Measurements from ENCODE around the gene PKN3.
"Not testable (repeated sequence)": the region's sequence is repeated elsewhere in the genome, so short reads cannot be mapped to it uniquely, and the experiment has no call there.

The PKN3 gene

DNA sequence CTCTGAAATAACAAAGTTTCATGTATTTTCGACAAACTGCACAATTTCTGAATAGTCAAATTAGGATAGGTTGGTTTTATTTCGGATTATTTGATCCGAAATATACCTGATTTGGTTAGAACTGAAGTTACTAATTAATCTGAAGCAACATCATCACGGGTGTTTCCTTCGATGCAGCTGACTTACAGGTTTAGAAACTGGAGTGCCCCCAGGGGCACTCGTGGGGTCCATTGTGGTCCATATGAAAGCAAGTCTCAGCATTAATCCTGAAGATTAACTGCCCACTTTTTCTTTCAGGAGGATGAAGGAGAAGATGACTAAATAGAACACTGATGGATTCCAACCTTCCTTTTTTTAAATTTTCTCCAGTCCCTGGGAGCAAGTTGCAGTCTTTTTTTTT is 8.0 kb upstream of the PKN3 start:
- no peak for DNase-seq

GRCh38 chr9:128696923-128697707 is 5.2 kb upstream of the PKN3 start:
- DNase-seq = no peak

DNA sequence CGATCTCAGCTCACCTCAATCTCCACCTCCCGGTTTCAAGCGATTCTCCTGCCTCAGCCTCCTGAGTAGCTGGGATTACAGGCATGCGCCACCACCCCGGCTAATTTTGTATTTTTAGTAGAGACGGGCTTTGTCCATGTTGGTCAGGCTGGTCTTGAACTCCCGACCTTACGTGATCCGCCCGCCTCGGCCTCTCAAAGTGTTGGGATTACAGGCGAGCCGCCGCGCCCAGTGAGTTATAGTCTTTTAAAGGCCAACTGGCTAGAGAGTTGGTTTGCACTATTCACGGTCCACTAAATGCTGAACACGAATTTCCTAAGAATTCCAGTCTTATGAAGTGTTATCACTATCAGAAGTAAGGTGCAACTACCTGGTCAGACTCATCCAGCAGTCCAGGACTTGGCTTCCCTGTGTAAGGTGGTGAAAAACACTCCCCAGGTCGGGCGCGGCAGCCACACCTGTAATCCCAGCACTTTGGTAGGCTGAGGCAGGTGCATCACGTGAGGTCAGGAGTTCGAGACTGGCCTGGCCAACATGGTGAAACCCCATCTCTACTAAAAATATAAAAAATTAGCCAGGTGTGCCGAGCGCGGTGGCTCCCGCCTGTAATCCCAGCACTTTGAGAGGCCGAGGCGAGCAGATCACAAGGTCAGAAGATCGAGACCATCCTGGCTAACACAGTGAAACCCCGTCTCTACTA is 3.1 kb upstream of the PKN3 start:
- not testable (repeated sequence) for DNase-seq

DNA sequence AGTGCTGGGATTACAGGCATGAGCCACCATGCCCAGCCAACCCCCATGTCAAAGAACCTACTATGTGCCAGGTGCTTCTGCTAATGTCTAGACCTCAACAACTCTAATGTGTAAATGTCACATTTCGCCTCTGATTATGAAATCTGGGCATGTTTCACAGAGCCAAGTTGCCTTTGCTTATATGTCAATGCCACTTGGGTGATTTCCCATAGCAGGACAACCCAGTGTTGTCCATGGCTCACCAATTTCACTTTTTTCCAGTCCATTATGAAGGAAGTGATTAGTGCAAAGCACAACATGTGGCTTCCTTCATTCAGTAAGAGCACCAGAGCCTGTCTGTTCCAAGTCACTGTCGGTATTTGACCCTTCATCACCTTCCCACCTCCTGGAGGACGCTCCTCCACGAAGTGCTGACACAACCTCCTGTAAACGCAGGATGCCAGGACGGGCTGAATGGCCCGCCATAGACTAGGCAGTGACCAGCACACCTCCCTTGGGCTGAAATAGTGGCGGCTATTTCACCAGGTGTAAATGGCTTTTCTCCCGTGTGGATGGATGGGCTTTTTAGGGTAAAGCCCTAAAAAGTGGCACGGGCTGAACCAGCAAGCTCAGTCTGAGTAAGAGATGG is 962 bp upstream of the PKN3 start:
- DNase-seq = no peak

DNA sequence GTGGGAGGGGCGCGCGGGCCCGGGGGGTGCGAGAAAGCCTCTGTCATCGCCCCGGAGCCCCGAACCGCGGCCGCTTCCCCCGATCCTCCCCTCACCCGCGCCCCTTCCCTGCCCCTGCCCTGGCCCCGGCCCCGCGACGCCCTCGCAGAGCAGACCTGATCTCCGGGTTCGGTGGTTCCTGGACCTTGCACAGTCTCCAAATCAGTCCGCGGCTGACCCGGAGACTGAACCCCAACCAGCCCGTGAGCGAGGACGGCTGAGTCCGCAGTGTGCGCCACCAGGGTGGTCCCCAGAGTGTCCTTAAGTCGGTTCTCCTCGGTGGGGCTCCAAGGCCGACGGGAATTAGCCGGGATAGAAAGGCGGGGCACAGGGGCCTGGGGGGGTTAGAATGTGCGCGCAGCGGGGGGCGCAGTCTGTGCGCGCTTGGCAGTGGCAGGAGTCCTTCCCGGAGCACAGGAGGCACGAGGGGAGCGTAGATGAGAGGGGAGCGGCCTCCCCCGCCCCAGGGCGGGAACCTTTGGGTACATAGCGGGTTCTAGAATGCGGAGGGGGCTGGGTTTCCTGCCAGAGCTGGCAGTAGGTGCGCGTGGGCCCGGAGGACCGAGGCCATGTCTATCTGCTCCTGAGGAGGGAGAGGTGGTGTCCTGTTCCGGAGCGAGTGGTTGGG is 779 bp downstream of the PKN3 start:
- DNase-seq = peak; percentile 16

DNA sequence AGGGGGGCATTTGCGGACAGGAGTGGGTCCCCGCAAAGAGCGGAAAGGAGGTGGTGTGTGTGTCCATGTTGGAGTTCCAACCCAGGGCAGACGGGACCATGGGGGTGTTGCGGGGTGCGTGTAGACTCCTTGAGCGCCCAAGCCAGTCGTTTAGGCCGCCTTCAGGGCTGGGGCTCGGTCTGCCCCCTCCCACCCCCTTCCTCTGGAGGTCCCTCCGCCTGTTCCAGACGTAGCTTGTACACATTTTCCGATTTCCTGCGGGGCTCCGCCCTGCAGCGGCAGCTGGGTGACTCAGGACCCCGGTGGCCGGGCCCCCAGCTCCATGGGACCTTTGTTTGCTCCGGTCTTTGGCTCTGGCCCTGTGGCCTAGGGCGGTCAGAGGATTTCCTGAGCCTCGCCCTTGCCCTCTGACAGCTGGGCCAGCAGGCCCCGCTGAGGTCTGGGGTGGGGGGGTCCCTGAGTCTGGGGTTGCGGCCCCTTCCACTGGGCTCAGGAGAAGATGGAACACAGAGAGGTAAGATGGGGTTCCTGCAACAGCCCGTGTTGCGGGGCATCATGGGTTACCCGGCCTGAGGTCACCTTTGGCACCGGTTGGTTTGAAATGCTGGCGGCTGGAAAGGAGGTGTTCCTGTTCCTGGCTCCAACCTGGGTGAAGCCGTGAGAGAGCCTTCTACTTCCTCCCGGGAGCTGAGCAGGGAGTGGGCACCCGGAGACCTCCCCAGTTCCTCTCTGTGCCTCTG is 1.5 kb downstream of the PKN3 start:
- DNase-seq = no peak

- DNase-seq = no peak
Measured at GRCh38 chr9:128704356-128704670, 2.0 kb downstream of the PKN3 start.

GRCh38 chr9:128705051-128705965 is 3.0 kb downstream of the PKN3 start:
- no peak for DNase-seq

- no peak for DNase-seq
Measured at GRCh38 chr9:128706045-128706444, 3.7 kb downstream of the PKN3 start.

- no peak for DNase-seq
Measured at GRCh38 chr9:128706671-128707381, 4.5 kb downstream of the PKN3 start.

DNA sequence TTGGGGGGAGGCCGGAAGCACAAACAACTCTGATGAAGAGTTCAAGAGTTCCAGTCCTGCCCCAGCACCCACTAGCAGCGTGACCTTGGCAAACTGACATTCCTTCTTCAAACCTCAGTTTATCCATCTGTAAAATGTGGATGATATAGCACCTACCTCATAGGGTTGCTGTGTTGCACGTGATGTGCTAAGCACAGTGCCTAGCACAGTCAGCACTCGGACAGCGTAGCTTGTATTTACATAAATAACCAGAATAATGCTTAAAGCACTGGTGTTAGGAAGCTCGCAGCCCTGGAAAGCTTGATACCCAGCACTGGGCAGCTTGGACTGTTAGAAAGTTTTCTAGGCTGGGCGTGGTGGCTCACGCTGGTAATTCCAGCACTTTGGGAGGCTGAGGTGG is 5.1 kb downstream of the PKN3 start:
- DNase-seq = no peak

GRCh38 chr9:128712451-128713410 is 10.4 kb downstream of the PKN3 start:
- DNase-seq = no peak

DNA sequence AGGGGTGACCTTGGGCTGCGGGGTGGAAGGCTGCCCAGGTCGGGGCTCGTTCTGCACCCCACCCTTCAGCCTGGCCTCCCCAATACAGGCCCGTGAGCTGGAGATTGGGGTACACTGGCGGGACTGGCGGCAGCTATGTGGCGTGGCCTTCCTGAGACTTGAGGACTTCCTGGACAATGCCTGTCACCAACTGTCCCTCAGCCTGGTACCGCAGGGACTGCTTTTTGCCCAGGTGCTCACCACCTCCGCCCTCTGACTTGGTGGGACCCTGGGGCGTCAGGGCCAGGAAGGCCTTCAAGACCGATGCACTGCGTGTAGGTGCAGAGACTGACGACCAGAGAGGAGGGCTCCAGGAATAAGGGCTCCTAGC is 11.1 kb downstream of the PKN3 start:
- DNase-seq = no peak

- no peak for DNase-seq
Measured at GRCh38 chr9:128713941-128714573, 11.8 kb downstream of the PKN3 start.

DNA sequence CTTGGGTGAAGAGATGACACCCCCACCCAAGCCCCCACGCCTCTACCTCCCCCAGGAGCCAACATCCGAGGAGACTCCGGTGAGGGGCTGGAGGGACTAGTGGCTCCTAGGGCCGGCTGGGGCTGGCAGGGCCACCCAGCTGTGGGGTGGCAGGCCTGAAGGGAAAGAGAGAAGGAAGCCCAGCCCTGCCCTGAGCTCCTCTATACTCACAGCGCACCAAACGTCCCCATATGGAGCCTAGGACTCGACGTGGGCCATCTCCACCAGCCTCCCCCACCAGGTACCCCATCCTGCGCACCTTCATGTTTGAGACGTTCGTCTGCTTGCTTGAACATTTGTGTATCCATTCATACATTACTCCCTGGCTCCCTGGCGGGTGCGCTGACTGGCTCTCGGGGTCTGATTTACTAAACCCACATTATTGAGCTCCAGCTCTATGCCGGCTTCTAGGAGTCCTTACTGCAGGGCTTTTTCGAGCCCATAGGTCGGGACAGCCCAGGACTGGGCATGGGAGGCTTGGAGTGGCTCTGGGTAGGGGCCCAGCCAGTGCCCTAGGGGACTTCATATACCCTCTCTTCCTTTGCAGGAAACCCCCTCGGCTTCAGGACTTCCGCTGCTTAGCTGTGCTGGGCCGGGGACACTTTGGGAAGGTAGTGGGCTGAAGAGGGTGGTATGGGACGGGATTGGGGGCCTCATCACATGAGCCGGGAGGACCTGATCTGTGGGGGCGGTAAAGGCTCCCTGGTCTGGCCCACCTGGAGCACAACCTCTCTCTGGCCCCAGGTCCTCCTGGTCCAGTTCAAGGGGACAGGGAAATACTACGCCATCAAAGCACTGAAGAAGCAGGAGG is 12.5 kb downstream of the PKN3 start:
- DNase-seq = no peak

DNA sequence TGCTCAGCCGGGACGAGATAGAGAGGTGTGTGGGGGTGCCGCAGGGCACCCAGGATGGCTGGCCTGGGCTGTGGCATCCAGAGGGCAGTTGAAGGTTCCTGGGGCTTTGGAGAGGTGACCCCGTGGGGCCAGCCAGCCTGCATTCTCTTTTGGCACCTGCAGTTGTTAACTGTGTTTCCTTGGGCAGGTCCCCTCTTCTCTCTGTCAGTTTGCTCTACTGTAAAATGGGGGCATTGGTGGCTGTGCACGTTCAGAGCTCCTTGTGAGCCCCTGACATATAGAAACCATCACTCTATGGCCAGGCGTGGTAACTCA is 13.1 kb downstream of the PKN3 start:
- no peak for DNase-seq

DNA sequence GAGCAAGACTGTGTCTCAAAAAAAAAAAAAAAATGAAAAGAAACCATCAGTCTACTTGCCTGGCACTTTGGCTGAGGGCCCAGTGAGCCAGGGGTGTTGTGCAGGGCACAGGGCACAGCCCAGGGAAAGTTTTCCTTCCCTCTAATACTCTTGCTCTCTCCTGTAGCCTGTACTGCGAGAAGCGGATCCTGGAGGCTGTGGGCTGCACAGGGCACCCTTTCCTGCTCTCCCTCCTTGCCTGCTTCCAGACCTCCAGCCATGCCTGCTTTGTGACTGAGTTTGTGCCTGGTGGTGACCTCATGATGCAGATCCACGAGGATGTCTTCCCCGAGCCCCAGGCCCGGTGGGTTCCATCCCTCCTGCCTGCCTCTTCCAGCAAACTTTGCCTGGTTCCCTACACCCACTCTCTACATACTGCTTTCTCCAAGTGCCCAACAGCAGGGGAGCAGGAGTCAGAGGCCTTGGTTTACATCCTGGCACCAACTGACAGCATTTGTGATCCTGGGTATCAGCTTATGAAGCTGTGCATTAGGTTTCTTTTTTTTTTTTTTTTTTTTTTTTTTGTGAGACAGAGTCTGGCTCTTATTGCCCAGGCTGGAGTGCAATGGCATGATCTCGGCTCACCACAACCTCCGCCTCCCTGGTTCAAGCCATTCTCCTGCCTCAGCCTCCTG is 14.4 kb downstream of the PKN3 start:
- no peak for DNase-seq

- no peak for DNase-seq
Measured at GRCh38 chr9:128718047-128718446, 15.7 kb downstream of the PKN3 start.
